K562 (cell line): ENCODE data around the gene APBB2.

Source experiments
- CHD4 ChIP-seq: fragments of 200-600 bp; sonication (generic); IDR thresholded peaks from 3 replicates; pipeline ENCODE4 v1.6.1; 2012; ENCODE audit warnings: low read depth, mild to moderate bottlenecking, mixed read lengths, low read length, inconsistent platforms; ENCODE audit not compliant: insufficient read depth, insufficient replicate concordance, poor library complexity, severe bottlenecking
- FOXM1 ChIP-seq, 2 experiments: fragments of 450-650 bp in 1 of 2; sonication (generic) in 1 of 2; formaldehyde crosslinking in 1 of 2; IDR thresholded peaks; 2 replicates each; pipeline versions ENCODE4 v1.6.1 to v1.9.0; 2017 to 2022; ENCODE audit warnings: low read depth in 2 of 2, mild to moderate bottlenecking in 2 of 2, missing genetic modification reagents in 1 of 2, moderate library complexity in 1 of 2
- ZNF408 ChIP-seq: fragments of 250-450 bp; sonication (Bioruptor Pico); IDR thresholded peaks from 2 replicates; pipeline ENCODE4 v1.4.0; 2020; ENCODE audit warnings: low read depth, mild to moderate bottlenecking, moderate library complexity
- TF ChIP-seq, protein P1 (sequence below): fragments of 200-400 bp; formaldehyde crosslinking; IDR thresholded peaks from 2 replicates; pipeline ENCODE4 v1.6.1; 2017; ENCODE audit warnings: mild to moderate bottlenecking, low read depth, low read length, moderate library complexity
- TF ChIP-seq, protein P2 (sequence below), 3 experiments: IDR thresholded peaks in 2 of 3; conservative IDR thresholded peaks in 1 of 3; 2 replicates each; pipeline ENCODE4 v1.5.1; 2011 to 2012; ENCODE audit warnings: low read length in 3 of 3, mild to moderate bottlenecking in 3 of 3, control low read depth in 2 of 3, improper control_type of control experiment in 1 of 3, inconsistent platforms in 1 of 3, low read depth in 1 of 3, mixed read lengths in 1 of 3, moderate library complexity in 1 of 3; ENCODE audit not compliant: insufficient read depth in 2 of 3

DNA sequence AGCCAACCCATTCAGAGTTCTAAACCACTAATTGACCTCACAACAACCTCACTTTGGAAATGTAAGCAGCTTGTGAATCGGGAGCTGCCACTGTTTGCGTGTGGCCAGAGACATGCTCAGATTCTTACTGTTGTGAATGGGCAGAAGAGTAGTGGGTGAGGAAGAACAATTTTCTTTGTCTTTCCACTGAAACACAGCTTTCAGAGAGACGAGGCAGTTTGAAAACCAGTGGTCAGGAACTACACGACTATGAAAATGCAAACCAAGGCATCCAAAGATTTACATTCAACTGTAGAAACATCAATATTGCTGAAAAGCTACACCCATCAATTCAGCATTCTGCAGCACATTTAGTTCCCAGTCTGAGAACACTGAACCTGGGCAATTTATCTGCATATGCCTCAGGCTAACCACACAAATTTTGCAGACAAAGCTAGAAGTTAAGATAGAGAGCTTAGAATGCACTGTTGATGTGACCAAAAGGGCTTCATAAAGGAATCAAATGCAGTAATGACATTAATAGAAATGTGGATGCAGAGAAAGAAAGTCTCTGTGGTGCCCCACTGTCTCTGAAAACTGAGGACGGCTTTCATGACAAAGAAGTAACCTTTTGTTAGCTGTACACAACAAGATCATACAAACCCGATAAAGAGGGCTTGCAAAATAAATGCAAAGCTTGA is 134.3 kb downstream of the APBB2 start:
- TF ChIP-seq, protein P1, sequence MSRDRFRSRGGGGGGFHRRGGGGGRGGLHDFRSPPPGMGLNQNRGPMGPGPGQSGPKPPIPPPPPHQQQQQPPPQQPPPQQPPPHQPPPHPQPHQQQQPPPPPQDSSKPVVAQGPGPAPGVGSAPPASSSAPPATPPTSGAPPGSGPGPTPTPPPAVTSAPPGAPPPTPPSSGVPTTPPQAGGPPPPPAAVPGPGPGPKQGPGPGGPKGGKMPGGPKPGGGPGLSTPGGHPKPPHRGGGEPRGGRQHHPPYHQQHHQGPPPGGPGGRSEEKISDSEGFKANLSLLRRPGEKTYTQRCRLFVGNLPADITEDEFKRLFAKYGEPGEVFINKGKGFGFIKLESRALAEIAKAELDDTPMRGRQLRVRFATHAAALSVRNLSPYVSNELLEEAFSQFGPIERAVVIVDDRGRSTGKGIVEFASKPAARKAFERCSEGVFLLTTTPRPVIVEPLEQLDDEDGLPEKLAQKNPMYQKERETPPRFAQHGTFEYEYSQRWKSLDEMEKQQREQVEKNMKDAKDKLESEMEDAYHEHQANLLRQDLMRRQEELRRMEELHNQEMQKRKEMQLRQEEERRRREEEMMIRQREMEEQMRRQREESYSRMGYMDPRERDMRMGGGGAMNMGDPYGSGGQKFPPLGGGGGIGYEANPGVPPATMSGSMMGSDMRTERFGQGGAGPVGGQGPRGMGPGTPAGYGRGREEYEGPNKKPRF, result no peak
- TF ChIP-seq FOXM1 (IDR thresholded peaks at IDR 0.05; ENCODE audit: low read depth) (no peak), FOXM1 (CRISPR knock-in tag; IDR thresholded peaks at IDR 0.05; ENCODE audit: low read depth) (no peak), CHD4 (no peak), ZNF408 (CRISPR knock-in tag) (no peak)
- TF ChIP-seq, protein P2, sequence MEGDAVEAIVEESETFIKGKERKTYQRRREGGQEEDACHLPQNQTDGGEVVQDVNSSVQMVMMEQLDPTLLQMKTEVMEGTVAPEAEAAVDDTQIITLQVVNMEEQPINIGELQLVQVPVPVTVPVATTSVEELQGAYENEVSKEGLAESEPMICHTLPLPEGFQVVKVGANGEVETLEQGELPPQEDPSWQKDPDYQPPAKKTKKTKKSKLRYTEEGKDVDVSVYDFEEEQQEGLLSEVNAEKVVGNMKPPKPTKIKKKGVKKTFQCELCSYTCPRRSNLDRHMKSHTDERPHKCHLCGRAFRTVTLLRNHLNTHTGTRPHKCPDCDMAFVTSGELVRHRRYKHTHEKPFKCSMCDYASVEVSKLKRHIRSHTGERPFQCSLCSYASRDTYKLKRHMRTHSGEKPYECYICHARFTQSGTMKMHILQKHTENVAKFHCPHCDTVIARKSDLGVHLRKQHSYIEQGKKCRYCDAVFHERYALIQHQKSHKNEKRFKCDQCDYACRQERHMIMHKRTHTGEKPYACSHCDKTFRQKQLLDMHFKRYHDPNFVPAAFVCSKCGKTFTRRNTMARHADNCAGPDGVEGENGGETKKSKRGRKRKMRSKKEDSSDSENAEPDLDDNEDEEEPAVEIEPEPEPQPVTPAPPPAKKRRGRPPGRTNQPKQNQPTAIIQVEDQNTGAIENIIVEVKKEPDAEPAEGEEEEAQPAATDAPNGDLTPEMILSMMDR (IDR thresholded peaks at IDR 0.05 in 2 of 3, conservative IDR thresholded peaks at IDR 0.05 in 1 of 3; ENCODE audit: insufficient read depth in 2 of 3, low read depth in 1 of 3, low read length in 3 of 3), result no peak
